ENCODE results near the gene ERI3. TPM values are rescaled to one million over a fixed set of nuclear protein-coding genes. Genes with fewer than 3 reads are reported as not detected.

Gene ERI3
- total and polyA plus RNA-seq, 2 of the 13 experiments (the other 11 are each of a cell fraction or from before 2014, with no cell fraction given), result 35.6 to 35.9 TPM

DNA sequence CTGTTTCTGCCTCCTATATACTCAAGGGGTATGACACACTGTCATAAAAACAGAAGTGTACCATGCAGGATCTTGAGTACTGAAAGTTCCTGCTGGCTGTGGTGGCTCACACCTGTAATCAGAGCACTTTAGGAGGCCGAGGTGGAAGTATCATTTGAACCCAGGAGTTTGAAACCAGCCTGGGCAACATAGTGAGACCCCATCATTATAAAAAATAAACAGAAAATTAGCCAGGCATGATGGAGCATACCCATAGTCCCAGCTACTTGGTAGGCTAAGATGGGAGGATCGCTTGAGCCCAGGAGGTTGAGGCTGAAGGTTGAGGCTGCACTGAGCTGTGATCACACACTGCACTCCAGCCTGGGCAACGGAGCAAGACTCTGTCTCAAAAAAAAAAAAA lies 20.1 kb downstream of the ERI3 start (continued):
- TF ChIP-seq, protein P1, sequence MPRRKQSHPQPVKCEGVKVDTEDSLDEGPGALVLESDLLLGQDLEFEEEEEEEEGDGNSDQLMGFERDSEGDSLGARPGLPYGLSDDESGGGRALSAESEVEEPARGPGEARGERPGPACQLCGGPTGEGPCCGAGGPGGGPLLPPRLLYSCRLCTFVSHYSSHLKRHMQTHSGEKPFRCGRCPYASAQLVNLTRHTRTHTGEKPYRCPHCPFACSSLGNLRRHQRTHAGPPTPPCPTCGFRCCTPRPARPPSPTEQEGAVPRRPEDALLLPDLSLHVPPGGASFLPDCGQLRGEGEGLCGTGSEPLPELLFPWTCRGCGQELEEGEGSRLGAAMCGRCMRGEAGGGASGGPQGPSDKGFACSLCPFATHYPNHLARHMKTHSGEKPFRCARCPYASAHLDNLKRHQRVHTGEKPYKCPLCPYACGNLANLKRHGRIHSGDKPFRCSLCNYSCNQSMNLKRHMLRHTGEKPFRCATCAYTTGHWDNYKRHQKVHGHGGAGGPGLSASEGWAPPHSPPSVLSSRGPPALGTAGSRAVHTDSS (CRISPR knock-in tag; conservative IDR thresholded peaks at IDR 0.05), result no peak
- TF ChIP-seq ZNF441 (CRISPR knock-in tag; IDR thresholded peaks at IDR 0.05; ENCODE audit: borderline replicate concordance) (no peak), IRX3 (CRISPR knock-in tag; IDR thresholded peaks at IDR 0.05; ENCODE audit: borderline replicate concordance, low read depth) (no peak), NR2C2 (CRISPR knock-in tag; IDR thresholded peaks at IDR 0.05; ENCODE audit: borderline replicate concordance) (no peak), FOXJ3 (CRISPR knock-in tag; IDR thresholded peaks at IDR 0.05; ENCODE audit: borderline replicate concordance) (no peak)

DNA sequence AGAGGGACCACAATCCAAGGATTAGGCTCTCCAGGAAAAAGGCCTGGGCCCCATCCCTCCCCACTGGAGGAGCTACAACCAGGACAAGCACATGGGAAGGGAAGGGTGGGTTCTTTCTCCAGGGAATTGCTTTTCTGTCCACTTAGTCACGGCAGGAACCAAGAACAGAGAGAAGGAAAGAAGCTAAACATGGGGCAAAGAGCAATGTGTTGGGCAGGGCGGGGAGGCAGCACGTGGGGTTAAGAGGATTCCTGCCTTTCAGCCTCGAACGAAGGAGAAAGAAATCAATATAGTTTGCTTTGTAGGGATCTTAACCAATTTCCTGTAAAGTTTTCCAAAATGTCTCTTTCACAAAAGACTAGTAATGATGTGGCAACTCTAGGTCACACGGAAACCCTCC lies 21.7 kb downstream of the ERI3 start:
- H3K4me2 ChIP-seq (ENCODE audit: low read depth, low read length), result no peak overlapping the region
- no TSS peak for BruUV-seq (replicated peaks)
- intact Hi-C loops (cut with micrococcal nuclease; ENCODE audit: unreplicated experiment) (no loop called here), in situ Hi-C loops (cut with HindIII; ENCODE audit: extremely low pct_ligation_motif_present, low pct_unique_long_range_greater_than_20kb) (no loop called here)
- FAIRE-seq, result no peak
- no peak overlapping the region for H3K9ac ChIP-seq (ENCODE audit: insufficient read depth, low read depth, low read length)
- no peak overlapping the region for H2AFZ ChIP-seq (ENCODE audit: low read length)
- no peak for DNase-seq (ENCODE audit: low spot score)
- H3K79me2 ChIP-seq (ENCODE audit: insufficient read depth, low read length), result no peaks in the 10 kb centered on the region
- no peaks in the 10 kb centered on the region for H3K27me3 ChIP-seq (ENCODE audit: control insufficient read depth in 1 of 2, insufficient read depth in 2 of 2, low read length in 2 of 2)
- ATAC-seq, result no peak
- H3K4me3 ChIP-seq (replicated peaks in 1 of 3; ENCODE audit: insufficient read depth in 1 of 3, low read depth in 2 of 3, low read length in 3 of 3), result no peak overlapping the region
- H3K4me1 ChIP-seq (ENCODE audit: insufficient read depth, low read length), result peaks cover under 1% of the 10 kb centered on the region; the same call in 1 of the 2 replicates
- POLR2A ChIA-PET, result no interaction called here
- H3K36me3 ChIP-seq (replicated peaks in 1 of 2; ENCODE audit: control insufficient read depth in 1 of 2, insufficient read depth in 2 of 2, low read length in 2 of 2), result peaks cover 15 to 44% of the 10 kb centered on the region in 2 experiments
- 93% methylated on average over 6 of the region's 6 CpGs for WGBS (ENCODE audit: low lambda C conversion rate)
- peaks cover 4% of the 10 kb centered on the region for H3K9me3 ChIP-seq (ENCODE audit: low read length)
- CTCF ChIA-PET (ENCODE audit: low intra/inter-chr PET ratio, low total read pairs), result no interaction called here
- H4K20me1 ChIP-seq (ENCODE audit: insufficient read depth, low read length), result no peaks in the 10 kb centered on the region
- no peak overlapping the region for H3K27ac ChIP-seq (ENCODE audit: extremely low read length, insufficient read depth, low read length)
- TF ChIP-seq, protein P2, sequence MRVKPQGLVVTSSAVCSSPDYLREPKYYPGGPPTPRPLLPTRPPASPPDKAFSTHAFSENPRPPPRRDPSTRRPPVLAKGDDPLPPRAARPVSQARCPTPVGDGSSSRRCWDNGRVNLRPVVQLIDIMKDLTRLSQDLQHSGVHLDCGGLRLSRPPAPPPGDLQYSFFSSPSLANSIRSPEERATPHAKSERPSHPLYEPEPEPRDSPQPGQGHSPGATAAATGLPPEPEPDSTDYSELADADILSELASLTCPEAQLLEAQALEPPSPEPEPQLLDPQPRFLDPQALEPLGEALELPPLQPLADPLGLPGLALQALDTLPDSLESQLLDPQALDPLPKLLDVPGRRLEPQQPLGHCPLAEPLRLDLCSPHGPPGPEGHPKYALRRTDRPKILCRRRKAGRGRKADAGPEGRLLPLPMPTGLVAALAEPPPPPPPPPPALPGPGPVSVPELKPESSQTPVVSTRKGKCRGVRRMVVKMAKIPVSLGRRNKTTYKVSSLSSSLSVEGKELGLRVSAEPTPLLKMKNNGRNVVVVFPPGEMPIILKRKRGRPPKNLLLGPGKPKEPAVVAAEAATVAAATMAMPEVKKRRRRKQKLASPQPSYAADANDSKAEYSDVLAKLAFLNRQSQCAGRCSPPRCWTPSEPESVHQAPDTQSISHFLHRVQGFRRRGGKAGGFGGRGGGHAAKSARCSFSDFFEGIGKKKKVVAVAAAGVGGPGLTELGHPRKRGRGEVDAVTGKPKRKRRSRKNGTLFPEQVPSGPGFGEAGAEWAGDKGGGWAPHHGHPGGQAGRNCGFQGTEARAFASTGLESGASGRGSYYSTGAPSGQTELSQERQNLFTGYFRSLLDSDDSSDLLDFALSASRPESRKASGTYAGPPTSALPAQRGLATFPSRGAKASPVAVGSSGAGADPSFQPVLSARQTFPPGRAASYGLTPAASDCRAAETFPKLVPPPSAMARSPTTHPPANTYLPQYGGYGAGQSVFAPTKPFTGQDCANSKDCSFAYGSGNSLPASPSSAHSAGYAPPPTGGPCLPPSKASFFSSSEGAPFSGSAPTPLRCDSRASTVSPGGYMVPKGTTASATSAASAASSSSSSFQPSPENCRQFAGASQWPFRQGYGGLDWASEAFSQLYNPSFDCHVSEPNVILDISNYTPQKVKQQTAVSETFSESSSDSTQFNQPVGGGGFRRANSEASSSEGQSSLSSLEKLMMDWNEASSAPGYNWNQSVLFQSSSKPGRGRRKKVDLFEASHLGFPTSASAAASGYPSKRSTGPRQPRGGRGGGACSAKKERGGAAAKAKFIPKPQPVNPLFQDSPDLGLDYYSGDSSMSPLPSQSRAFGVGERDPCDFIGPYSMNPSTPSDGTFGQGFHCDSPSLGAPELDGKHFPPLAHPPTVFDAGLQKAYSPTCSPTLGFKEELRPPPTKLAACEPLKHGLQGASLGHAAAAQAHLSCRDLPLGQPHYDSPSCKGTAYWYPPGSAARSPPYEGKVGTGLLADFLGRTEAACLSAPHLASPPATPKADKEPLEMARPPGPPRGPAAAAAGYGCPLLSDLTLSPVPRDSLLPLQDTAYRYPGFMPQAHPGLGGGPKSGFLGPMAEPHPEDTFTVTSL (CRISPR knock-in tag; IDR thresholded peaks at IDR 0.05; ENCODE audit: borderline replicate concordance), result no peak
- TF ChIP-seq ZFP37 (CRISPR knock-in tag; IDR thresholded peaks at IDR 0.05; ENCODE audit: borderline replicate concordance), result no peak
